ENCODE measurements around the gene C3orf85.

Gene C3orf85

GRCh38 chr3:109152320-109152719 lies 15.8 kb downstream of the C3orf85 start:
- DNase-seq (ENCODE audit: low spot score): no peak

- no peak for DNase-seq (ENCODE audit: low spot score)
Observed at GRCh38 chr3:109154979-109155378, 18.5 kb downstream of the C3orf85 start.

GRCh38 chr3:109155828-109156227 lies 19.3 kb downstream of the C3orf85 start:
- DNase-seq (ENCODE audit: low spot score): no peak

DNA sequence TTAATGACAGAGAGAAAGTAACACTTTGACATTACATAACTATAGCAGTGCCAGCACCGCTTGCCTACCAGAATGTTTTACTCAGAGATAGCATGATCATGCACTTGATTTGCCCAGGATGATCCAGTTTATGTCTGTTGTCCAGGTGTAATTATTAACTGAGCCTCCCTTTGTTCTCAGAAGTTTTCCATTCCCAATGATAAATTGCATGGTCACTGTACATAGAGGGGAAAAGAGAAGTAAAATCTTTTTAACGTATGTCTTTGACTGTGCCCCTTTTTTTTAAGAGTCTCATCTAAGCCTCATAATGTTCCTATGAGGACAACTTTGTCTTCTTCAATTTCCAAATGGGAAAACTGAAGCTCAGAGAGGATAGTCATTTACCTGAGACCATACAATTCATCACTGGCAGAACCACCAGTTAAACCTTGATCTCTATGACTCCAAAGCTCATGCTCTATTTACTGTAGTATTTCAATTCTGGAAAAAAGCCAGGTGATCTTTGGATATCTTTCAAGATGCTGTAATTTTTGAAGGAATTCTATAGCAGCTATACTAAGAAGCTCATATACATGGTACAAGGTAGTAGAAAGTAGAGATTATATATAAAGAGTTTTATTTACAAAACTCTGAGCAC lies 25.1 kb downstream of the C3orf85 start:
- DNase-seq (ENCODE audit: low spot score): no peak

GRCh38 chr3:109165905-109166304 lies 29.4 kb downstream of the C3orf85 start:
- DNase-seq (ENCODE audit: low spot score): no peak

DNA sequence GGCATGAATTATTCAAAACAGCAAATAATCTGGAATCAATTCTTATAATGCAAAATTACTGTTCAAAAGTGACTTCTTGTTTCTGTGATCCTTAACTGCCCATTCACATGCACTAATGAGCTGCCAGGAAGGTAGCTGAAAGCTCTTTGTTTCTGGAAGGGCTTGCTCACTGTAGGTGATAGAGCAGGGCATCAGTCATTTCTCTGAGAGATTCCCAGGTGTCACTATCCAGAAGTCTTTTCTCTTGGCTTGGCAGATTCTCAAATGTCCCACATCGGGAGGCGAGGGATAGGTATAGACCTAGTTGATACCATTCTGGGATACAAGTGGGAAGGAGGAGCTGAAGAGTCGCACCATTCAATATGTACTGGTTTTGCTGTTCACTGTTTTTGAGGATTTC lies 35.0 kb downstream of the C3orf85 start:
- no peak for DNase-seq (ENCODE audit: low spot score)

GRCh38 chr3:109175411-109175810 lies 38.9 kb downstream of the C3orf85 start:
- DNase-seq (ENCODE audit: low spot score): no peak

DNA sequence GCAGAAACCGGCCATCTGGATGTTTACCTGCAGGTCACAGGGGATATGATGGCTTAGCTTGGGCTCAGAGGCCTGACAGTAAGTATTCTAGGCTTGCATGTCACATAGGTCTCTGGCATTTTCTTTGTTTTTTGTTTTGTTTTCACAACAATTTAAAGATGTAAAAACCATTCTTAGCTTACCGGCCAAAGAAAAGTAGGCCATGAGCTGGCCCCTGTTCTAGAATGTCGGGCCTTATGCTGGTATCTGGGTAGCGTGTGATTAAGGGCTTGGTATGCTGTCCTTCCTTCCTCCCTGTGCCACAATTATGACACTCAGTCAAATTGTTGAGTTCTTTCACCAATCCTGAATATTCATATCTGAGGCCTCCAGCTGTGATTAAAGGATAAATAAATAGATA lies 40.2 kb downstream of the C3orf85 start:
- DNase-seq (ENCODE audit: low spot score): no peak

DNA sequence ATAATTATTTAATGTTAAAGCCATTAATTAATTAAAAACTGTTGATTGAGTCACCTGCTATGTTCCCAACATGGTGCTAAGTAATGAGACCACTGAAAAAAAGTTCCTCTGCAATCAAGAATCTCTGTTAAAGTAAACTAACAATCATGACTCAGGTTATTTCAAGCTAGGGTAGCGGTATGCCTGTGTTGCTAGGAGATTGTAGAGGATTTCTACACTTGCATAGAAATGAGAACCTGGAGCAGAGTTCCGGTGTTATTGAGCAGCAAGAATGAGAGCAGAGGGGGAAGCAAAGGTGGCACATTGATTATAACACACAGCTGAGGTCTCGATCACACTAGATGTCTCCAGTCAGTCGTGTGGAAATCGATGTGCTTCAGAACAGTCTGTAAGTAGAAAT lies 41.4 kb downstream of the C3orf85 start:
- no peak for DNase-seq (ENCODE audit: low spot score)

- no peak for DNase-seq (ENCODE audit: low spot score)
Observed at GRCh38 chr3:109178708-109179107, 42.2 kb downstream of the C3orf85 start.

GRCh38 chr3:109184726-109185125 lies 48.2 kb downstream of the C3orf85 start:
- no peak for DNase-seq (ENCODE audit: low spot score)

DNA sequence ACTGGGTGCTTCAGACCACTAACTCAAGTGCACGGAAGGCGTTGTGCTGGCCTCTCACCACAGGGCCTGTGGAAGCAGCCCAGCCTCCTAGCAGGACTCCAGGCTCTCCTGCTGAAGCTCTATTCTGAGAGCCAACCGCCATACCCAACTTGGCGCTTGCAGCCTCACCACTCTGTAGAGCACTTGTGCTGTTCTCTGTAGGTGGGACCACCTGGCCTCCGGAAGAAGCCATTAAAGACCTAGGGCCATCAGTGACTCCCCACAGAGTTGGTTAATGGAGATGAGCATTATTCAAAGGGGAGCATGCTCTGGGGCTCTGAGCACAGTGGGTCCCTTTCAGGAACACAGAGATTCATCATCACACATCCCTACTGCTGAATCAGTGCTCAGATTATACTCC lies 50.9 kb downstream of the C3orf85 start:
- no peak for DNase-seq (ENCODE audit: low spot score)

GRCh38 chr3:109188741-109189140 lies 52.2 kb downstream of the C3orf85 start:
- DNase-seq (ENCODE audit: low spot score): no peak

GRCh38 chr3:109191421-109191820 lies 54.9 kb downstream of the C3orf85 start:
- DNase-seq (ENCODE audit: low spot score): no peak

GRCh38 chr3:109195815-109196214 lies 59.3 kb downstream of the C3orf85 start:
- no peak for DNase-seq (ENCODE audit: low spot score)
